Measurements from ENCODE around the gene SLC35D1.

GRCh38 chr1:67089685-67090208, 35.8 kb upstream of the SLC35D1 start:
- TF ChIP-seq ZFP30 (CRISPR knock-in tag; IDR thresholded peaks at IDR 0.05), result no peak
- TF ChIP-seq TOX (CRISPR knock-in tag; IDR thresholded peaks at IDR 0.05; ENCODE audit: borderline replicate concordance), result no peak
- no peak for TF ChIP-seq ZNF70 (CRISPR knock-in tag; IDR thresholded peaks at IDR 0.05)
- TF ChIP-seq CSDC2 (CRISPR knock-in tag; IDR thresholded peaks at IDR 0.05), result no peak
- TF ChIP-seq BACH2 (CRISPR knock-in tag; IDR thresholded peaks at IDR 0.05; ENCODE audit: borderline replicate concordance), result no peak
- TF ChIP-seq, protein P1, sequence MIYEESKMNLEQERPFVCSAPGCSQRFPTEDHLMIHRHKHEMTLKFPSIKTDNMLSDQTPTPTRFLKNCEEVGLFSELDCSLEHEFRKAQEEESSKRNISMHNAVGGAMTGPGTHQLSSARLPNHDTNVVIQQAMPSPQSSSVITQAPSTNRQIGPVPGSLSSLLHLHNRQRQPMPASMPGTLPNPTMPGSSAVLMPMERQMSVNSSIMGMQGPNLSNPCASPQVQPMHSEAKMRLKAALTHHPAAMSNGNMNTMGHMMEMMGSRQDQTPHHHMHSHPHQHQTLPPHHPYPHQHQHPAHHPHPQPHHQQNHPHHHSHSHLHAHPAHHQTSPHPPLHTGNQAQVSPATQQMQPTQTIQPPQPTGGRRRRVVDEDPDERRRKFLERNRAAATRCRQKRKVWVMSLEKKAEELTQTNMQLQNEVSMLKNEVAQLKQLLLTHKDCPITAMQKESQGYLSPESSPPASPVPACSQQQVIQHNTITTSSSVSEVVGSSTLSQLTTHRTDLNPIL (CRISPR knock-in tag; IDR thresholded peaks at IDR 0.05; ENCODE audit: low read depth), result no peak
- TF ChIP-seq GLIS3 (CRISPR knock-in tag; IDR thresholded peaks at IDR 0.05), result no peak
- no peak for TF ChIP-seq ZFP3 (CRISPR knock-in tag; IDR thresholded peaks at IDR 0.05)
- no peak for TF ChIP-seq POU6F1 (CRISPR knock-in tag; IDR thresholded peaks at IDR 0.05; ENCODE audit: borderline replicate concordance, low read depth)
- TF ChIP-seq TCF4 (CRISPR knock-in tag; IDR thresholded peaks at IDR 0.05; ENCODE audit: borderline replicate concordance), result no peak
- TF ChIP-seq PATZ1 (CRISPR knock-in tag; IDR thresholded peaks at IDR 0.05; ENCODE audit: borderline replicate concordance), result no peak

Measured in SK-N-SH treated with all-trans-retinoic acid at 6 μM for 48 hours (cell line).